D721Med (cell line): Measurements from ENCODE around the gene LTBP3.
"Not testable (repeated sequence)": the region's sequence is repeated elsewhere in the genome, so short reads cannot be mapped to it uniquely, and the experiment has no call there.

Source experiments
- DNase-seq: peaks from one replicate; pipeline ENCODE4 v3.0.0; 2011; ENCODE audit warnings: low spot score; ENCODE audit not compliant: insufficient read length
- FAIRE-seq: peaks from 2 replicates; lab custom pipeline; 2011; peaks lifted over from hg19 to GRCh38; lab: Jason Lieb, UNC
- TF ChIP-seq, protein P1 (sequence below): IDR thresholded peaks from 2 replicates; pipeline ENCODE4 v1.5.1; 2012; ENCODE audit warnings: mild to moderate bottlenecking, control low read depth; ENCODE audit not compliant: insufficient read depth; ENCODE audit errors: missing control alignments

The LTBP3 gene

DNA sequence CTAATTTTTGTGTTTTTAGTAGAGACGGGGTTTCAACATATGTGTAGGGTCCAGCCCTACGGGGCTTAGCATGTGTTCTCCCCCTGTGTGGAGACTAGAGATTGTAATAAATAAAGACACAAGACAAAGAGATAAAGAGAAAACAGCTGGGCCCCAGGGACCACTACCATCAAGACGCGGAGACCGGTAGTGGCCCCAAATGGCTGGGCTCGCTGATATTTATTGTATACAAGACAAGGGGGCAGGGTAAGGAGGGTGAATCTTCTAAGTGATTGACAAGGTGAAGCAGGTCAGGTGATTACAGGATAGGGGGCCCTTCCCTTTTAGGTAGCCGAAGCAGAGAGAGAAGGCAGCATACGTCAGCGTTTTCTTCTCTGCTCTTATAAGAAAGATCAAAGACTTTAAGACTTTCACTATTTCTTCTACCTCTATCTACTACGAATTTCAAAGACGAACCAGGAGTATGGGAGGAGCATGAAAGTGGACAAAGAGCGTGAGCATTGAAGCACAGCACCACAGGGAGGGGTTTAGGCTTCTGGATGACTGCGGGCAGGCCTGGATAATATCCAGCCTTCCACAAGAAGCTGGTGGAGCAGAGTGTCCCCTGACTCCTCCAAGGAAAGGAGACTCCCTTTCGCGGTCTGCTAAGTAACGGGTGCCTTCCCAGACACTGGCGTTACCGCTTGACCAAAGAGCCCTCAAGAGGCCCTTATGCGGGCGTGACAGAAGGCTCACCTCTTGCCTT lies 36.2 kb downstream of the LTBP3 start:
- FAIRE-seq: not testable (repeated sequence)

GRCh38 chr11:65518941-65519549 lies 39.1 kb downstream of the LTBP3 start:
- not testable (repeated sequence) for DNase-seq, FAIRE-seq

More for the DNA sequence above, 36.2 kb downstream of the LTBP3 start:
- not testable (repeated sequence) for DNase-seq

- FAIRE-seq: no peak
- no peak for DNase-seq
- TF ChIP-seq, protein P1, sequence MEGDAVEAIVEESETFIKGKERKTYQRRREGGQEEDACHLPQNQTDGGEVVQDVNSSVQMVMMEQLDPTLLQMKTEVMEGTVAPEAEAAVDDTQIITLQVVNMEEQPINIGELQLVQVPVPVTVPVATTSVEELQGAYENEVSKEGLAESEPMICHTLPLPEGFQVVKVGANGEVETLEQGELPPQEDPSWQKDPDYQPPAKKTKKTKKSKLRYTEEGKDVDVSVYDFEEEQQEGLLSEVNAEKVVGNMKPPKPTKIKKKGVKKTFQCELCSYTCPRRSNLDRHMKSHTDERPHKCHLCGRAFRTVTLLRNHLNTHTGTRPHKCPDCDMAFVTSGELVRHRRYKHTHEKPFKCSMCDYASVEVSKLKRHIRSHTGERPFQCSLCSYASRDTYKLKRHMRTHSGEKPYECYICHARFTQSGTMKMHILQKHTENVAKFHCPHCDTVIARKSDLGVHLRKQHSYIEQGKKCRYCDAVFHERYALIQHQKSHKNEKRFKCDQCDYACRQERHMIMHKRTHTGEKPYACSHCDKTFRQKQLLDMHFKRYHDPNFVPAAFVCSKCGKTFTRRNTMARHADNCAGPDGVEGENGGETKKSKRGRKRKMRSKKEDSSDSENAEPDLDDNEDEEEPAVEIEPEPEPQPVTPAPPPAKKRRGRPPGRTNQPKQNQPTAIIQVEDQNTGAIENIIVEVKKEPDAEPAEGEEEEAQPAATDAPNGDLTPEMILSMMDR: no peak
These were observed 41.8 kb downstream of the LTBP3 start for GRCh38 chr11:65516135-65516968.

- FAIRE-seq, DNase-seq: not testable (repeated sequence)
These were observed 45.8 kb downstream of the LTBP3 start for GRCh38 chr11:65512311-65512710.

GRCh38 chr11:65506772-65507505 lies 51.2 kb downstream of the LTBP3 start:
- TF ChIP-seq, protein P1: no peak
- no peak for DNase-seq
- no peak for FAIRE-seq

- no peak for DNase-seq
- FAIRE-seq: no peak
- TF ChIP-seq, protein P1: no peak
These were observed 51.8 kb downstream of the LTBP3 start for GRCh38 chr11:65506290-65506771.

DNA sequence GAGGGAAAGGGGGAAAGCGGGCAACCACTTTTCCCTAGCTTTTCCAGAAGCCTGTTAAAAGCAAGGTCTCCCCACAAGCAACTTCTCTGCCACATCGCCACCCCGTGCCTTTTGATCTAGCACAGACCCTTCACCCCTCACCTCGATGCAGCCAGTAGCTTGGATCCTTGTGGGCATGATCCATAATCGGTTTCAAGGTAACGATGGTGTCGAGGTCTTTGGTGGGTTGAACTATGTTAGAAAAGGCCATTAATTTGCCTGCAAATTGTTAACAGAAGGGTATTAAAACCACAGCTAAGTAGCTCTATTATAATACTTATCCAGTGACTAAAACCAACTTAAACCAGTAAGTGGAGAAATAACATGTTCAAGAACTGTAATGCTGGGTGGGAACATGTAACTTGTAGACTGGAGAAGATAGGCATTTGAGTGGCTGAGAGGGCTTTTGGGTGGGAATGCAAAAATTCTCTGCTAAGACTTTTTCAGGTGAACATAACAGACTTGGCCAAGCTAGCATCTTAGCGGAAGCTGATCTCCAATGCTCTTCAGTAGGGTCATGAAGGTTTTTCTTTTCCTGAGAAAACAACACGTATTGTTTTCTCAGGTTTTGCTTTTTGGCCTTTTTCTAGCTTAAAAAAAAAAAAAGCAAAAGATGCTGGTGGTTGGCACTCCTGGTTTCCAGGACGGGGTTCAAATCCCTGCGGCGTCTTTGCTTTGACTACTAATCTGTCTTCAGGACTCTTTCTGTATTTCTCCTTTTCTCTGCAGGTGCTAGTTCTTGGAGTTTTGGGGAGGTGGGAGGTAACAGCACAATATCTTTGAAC lies 52.5 kb downstream of the LTBP3 start:
- DNase-seq: no peak
- TF ChIP-seq, protein P1: no peak
- FAIRE-seq: no peak
